Panc1 (cell line): ENCODE data around the gene GZF1. TPM values are rescaled to one million over a fixed set of nuclear protein-coding genes. Genes with fewer than 3 reads are reported as not detected.

Source experiments
- ATAC-seq: fragments of 200-7000 bp; cut with Tn5 transposase; 2 replicates; pipeline ENCODE4 v1.9.1; 2020; ENCODE audit warnings: mild to moderate bottlenecking, moderate library complexity
- BruUV-seq: library from RNA; stranded (reverse); fragments of 400-500 nt; replicated peaks from 2 replicates; lab custom pipeline; 2021; lab: Mats Ljungman, UMichigan
- CTCF ChIA-PET: fragments of 300-600 bp; sonication (Branson Sonifier 250); formaldehyde crosslinking; loops from one replicate; lab custom pipeline; 2022; ENCODE audit warnings: antibody characterized with exemption; lab: Charles Lee
- POLR2A ChIA-PET: fragments of 300-600 bp; sonication (Branson Sonifier 250); formaldehyde crosslinking; loops from one replicate; lab custom pipeline; 2022; ENCODE audit warnings: antibody characterized with exemption; lab: Charles Lee
- DNase-seq: peaks from one replicate; pipeline ENCODE4 v3.0.0-alpha.2; 2010; ENCODE audit warnings: low read depth, low spot score
- H3K27ac ChIP-seq: 2 replicates; pipeline ENCODE4 v1.5.1; 2011; ENCODE audit warnings: mild to moderate bottlenecking, low read length, inconsistent platforms
- H3K27me3 ChIP-seq: fragments of 200-500 bp; sonication (Bioruptor generic); 2 replicates; pipeline ENCODE4 v1.6.0; 2014; ENCODE audit warnings: low read length, inconsistent platforms; ENCODE audit not compliant: control insufficient read depth, insufficient read depth
- H3K36me3 ChIP-seq: fragments of 200-500 bp; sonication (Bioruptor generic); 2 replicates; pipeline ENCODE4 v1.5.1; 2014; ENCODE audit warnings: inconsistent platforms, mild to moderate bottlenecking, low read length, moderate library complexity; ENCODE audit not compliant: control insufficient read depth, insufficient read depth
- H3K4me1 ChIP-seq: 2 replicates; pipeline ENCODE4 v1.5.1; 2011; ENCODE audit warnings: inconsistent platforms, mild to moderate bottlenecking, low read length, moderate library complexity; ENCODE audit not compliant: control insufficient read depth, insufficient read depth
- H3K4me3 ChIP-seq, 2 experiments: 2 replicates each; pipeline ENCODE4 v1.5.1; 2011 to 2012; ENCODE audit warnings: low read depth in 2 of 2, low read length in 2 of 2, mild to moderate bottlenecking in 2 of 2, inconsistent platforms in 1 of 2, moderate library complexity in 1 of 2
- H3K9me3 ChIP-seq: fragments of 200-500 bp; sonication (Bioruptor generic); 2 replicates; pipeline ENCODE4 v1.5.1; 2014; ENCODE audit warnings: low read depth, mild to moderate bottlenecking, inconsistent platforms, low read length, moderate library complexity; ENCODE audit not compliant: control insufficient read depth, insufficient read depth
- CTCF ChIP-seq: fragments of 450-650 bp; IDR thresholded peaks from 2 replicates; pipeline ENCODE4 v1.5.1; 2017; ENCODE audit warnings: mild to moderate bottlenecking
- POLR2AphosphoS5 ChIP-seq: IDR thresholded peaks from 2 replicates; pipeline ENCODE4 v1.6.1; 2012; ENCODE audit warnings: mild to moderate bottlenecking, low read depth, low read length, moderate library complexity
- REST ChIP-seq, 2 experiments: IDR thresholded peaks; 2 replicates each; pipeline ENCODE4 v1.6.1; 2011 to 2012; ENCODE audit warnings: low read depth in 2 of 2, control low read depth in 1 of 2, low read length in 1 of 2, mild to moderate bottlenecking in 1 of 2, moderate library complexity in 1 of 2; ENCODE audit not compliant: insufficient read depth in 1 of 2
- SIN3A ChIP-seq: IDR thresholded peaks from 2 replicates; pipeline ENCODE4 v1.6.1; 2012; ENCODE audit warnings: low read depth, mild to moderate bottlenecking, low read length, moderate library complexity, borderline replicate concordance; ENCODE audit not compliant: insufficient read depth
- TCF7L2 ChIP-seq: IDR thresholded peaks from 2 replicates; pipeline ENCODE4 v1.6.1; 2011; ENCODE audit warnings: mild to moderate bottlenecking, low read depth, low read length, inconsistent platforms
- in situ Hi-C: cut with HindIII; loops from 2 replicates; pipeline ENCODE4 v1.10.0; 2016; ENCODE audit warnings: low sequenced_read_pairs, low pct_unique_long_range_greater_than_20kb
- intact Hi-C: fragments of 100-400 bp; cut with micrococcal nuclease; formaldehyde crosslinking; loops from one replicate; pipeline ENCODE4 v1.10.0; 2022; ENCODE audit not compliant: unreplicated experiment
- total RNA-seq: library from RNA; stranded (reverse); gene quantifications from one replicate; pipeline ENCODE4 v1.2.1, GENCODE V29; 2021; ENCODE audit not compliant: unreplicated experiment

GZF1 gene
- total RNA-seq, 1 experiment from 2014 or later = 18.0 TPM

- in situ Hi-C loops (no loop called here), intact Hi-C loops (loop anchor here (10.0 kb wide), 1 partner anchor 279 kb away; no protein-coding TSS in a partner anchor)
- H3K9me3 ChIP-seq = no peaks in the 10 kb centered on the region
- TF ChIP-seq SIN3A (no peak), CTCF (no peak), REST (IDR thresholded peaks at IDR 0.05; ENCODE audit: insufficient read depth in 1 of 2, low read depth in 2 of 2, low read length in 1 of 2) (no peak), POLR2AphosphoS5 (no peak), TCF7L2 (no peak)
- no peaks in the 10 kb centered on the region for H3K36me3 ChIP-seq
- H3K4me3 ChIP-seq = no peak overlapping the region
- no TSS peak for BruUV-seq
- ATAC-seq (no peak), DNase-seq (no peak)
- no peak overlapping the region for H3K27ac ChIP-seq
- no peaks in the 10 kb centered on the region for H3K4me1 ChIP-seq
- POLR2A ChIA-PET = no interaction called here
- CTCF ChIA-PET = no interaction called here
- no peaks in the 10 kb centered on the region for H3K27me3 ChIP-seq
These were observed 27.9 kb upstream of the GZF1 start for GRCh38 chr20:23334111-23334510.

GRCh38 chr20:23335521-23335920, 26.5 kb upstream of the GZF1 start:
- no peak for ATAC-seq
- CTCF ChIA-PET = no interaction called here
- DNase-seq = no peak
- Histone ChIP-seq H3K27ac (no peak overlapping the region), H3K4me3 (no peak overlapping the region), H3K4me1 (no peaks in the 10 kb centered on the region), H3K27me3 (no peaks in the 10 kb centered on the region), H3K9me3 (no peaks in the 10 kb centered on the region), H3K36me3 (no peaks in the 10 kb centered on the region)
- POLR2A ChIA-PET = no interaction called here
- in situ Hi-C loops = no loop called here
- intact Hi-C loops = loop anchor here (10.0 kb wide), 1 partner anchor 281 kb away; no protein-coding TSS in a partner anchor
- BruUV-seq = no TSS peak
- TF ChIP-seq REST (IDR thresholded peaks at IDR 0.05; ENCODE audit: insufficient read depth in 1 of 2, low read depth in 2 of 2, low read length in 1 of 2) (no peak), CTCF (no peak), TCF7L2 (no peak), SIN3A (no peak), POLR2AphosphoS5 (no peak)
